ENCODE measurements around the gene ENTPD3.

ENTPD3 gene

GRCh38 chr3:40463579-40463978 lies 76.6 kb downstream of the ENTPD3 start:
- in situ Hi-C loops (cut with MboI; ENCODE audit: low sequenced_read_pairs, unreplicated experiment): no loop called here
- no peak for DNase-seq (ENCODE audit: low spot score)
- no peak for TF ChIP-seq CTCF (IDR thresholded peaks at IDR 0.05; ENCODE audit: borderline replicate concordance, control extremely low read depth, extremely low read depth, insufficient read depth, missing control alignments)

GRCh38 chr3:40464339-40465110 lies 77.5 kb downstream of the ENTPD3 start:
- no peak for DNase-seq (ENCODE audit: low spot score)
- in situ Hi-C loops (cut with MboI; ENCODE audit: low sequenced_read_pairs, unreplicated experiment): no loop called here
- no peak for TF ChIP-seq CTCF (IDR thresholded peaks at IDR 0.05; ENCODE audit: borderline replicate concordance, control extremely low read depth, extremely low read depth, insufficient read depth, missing control alignments)

- no peak for DNase-seq (ENCODE audit: low spot score)
- TF ChIP-seq CTCF (IDR thresholded peaks at IDR 0.05; ENCODE audit: borderline replicate concordance, control extremely low read depth, extremely low read depth, insufficient read depth, missing control alignments): no peak
- in situ Hi-C loops (cut with MboI; ENCODE audit: low sequenced_read_pairs, unreplicated experiment): no loop called here
Observed at GRCh38 chr3:40465111-40465407, 78.1 kb downstream of the ENTPD3 start.

GRCh38 chr3:40465456-40465855 lies 78.5 kb downstream of the ENTPD3 start:
- no peak for TF ChIP-seq CTCF (IDR thresholded peaks at IDR 0.05; ENCODE audit: borderline replicate concordance, control extremely low read depth, extremely low read depth, insufficient read depth, missing control alignments)
- DNase-seq (ENCODE audit: low spot score): no peak
- in situ Hi-C loops (cut with MboI; ENCODE audit: low sequenced_read_pairs, unreplicated experiment): no loop called here

GRCh38 chr3:40468018-40468417 lies 81.0 kb downstream of the ENTPD3 start:
- DNase-seq (ENCODE audit: low spot score): no peak
- in situ Hi-C loops (cut with MboI; ENCODE audit: low sequenced_read_pairs, unreplicated experiment): no loop called here
- no peak for TF ChIP-seq CTCF (IDR thresholded peaks at IDR 0.05; ENCODE audit: borderline replicate concordance, control extremely low read depth, extremely low read depth, insufficient read depth, missing control alignments)

GRCh38 chr3:40470701-40471100 lies 83.7 kb downstream of the ENTPD3 start:
- in situ Hi-C loops (cut with MboI; ENCODE audit: low sequenced_read_pairs, unreplicated experiment): no loop called here
- no peak for TF ChIP-seq CTCF (IDR thresholded peaks at IDR 0.05; ENCODE audit: borderline replicate concordance, control extremely low read depth, extremely low read depth, insufficient read depth, missing control alignments)

More at GRCh38 chr3:40470701-40471100, 83.7 kb downstream of the ENTPD3 start:
- DNase-seq (ENCODE audit: low spot score): no peak

All from GM13976 (cell line).